Neural cell (in vitro differentiated cells): ENCODE data around the gene MUSK. TPM values are rescaled to one million over a fixed set of nuclear protein-coding genes. Genes with fewer than 3 reads are reported as not detected.

ENCODE experiments used
- H2AFZ ChIP-seq: fragments of 200-600, 300-800 bp; sonication (generic), shearing (Covaris generic); 2 replicates; pipeline ENCODE4 v1.6.0; 2014; ENCODE audit warnings: low read depth, mild to moderate bottlenecking, antibody characterized with exemption, low read length, moderate library complexity
- H3F3A ChIP-seq: fragments of 200-600 bp; shearing (Covaris generic); 2 replicates; pipeline ENCODE4 v1.6.1; 2016; ENCODE audit warnings: mild to moderate bottlenecking, moderate library complexity, mixed read lengths, antibody characterized with exemption, low read length; ENCODE audit not compliant: insufficient read depth, poor library complexity, severe bottlenecking
- H3K27ac ChIP-seq: fragments of 200-600, 300-800 bp; sonication (generic), shearing (Covaris generic); 2 replicates; pipeline ENCODE4 v1.5.1; 2014; ENCODE audit warnings: mild to moderate bottlenecking, low read length, moderate library complexity
- H3K27me3 ChIP-seq: fragments of 300-800, 200-600 bp; sonication (generic), shearing (Covaris generic); 2 replicates; pipeline ENCODE4 v1.6.0; 2014; ENCODE audit warnings: mild to moderate bottlenecking, low read depth, low read length, moderate library complexity; ENCODE audit not compliant: insufficient read depth
- H3K36me3 ChIP-seq: fragments of 300-800, 200-600 bp; sonication (generic), shearing (Covaris generic); 2 replicates; pipeline ENCODE4 v1.5.1; 2014; ENCODE audit warnings: mild to moderate bottlenecking, antibody characterized with exemption, low read length, moderate library complexity; ENCODE audit not compliant: insufficient read depth
- H3K4me2 ChIP-seq: fragments of 300-800, 200-600 bp; sonication (generic), shearing (Covaris generic); 2 replicates; pipeline ENCODE4 v1.6.0; 2014; ENCODE audit warnings: mild to moderate bottlenecking, low read length
- H3K4me3 ChIP-seq: fragments of 300-800, 200-600 bp; sonication (generic), shearing (Covaris generic); 2 replicates; pipeline ENCODE4 v1.5.1; 2014; ENCODE audit warnings: mild to moderate bottlenecking, low read length, moderate library complexity
- H3K79me2 ChIP-seq: fragments of 200-600 bp; shearing (Covaris generic); replicated peaks from 2 replicates; pipeline ENCODE4 v1.6.0; 2014; ENCODE audit warnings: mild to moderate bottlenecking, low read length, moderate library complexity; ENCODE audit not compliant: insufficient read depth
- H3K9ac ChIP-seq: fragments of 300-800, 200-600 bp; sonication (generic), shearing (Covaris generic); 2 replicates; pipeline ENCODE4 v1.6.1; 2016; ENCODE audit warnings: mild to moderate bottlenecking, low read length, mixed read lengths
- H3K9me2 ChIP-seq: fragments of 200-600 bp; shearing (Covaris generic); 2 replicates; pipeline ENCODE4 v1.6.1; 2016; ENCODE audit warnings: mild to moderate bottlenecking, low read length, mixed read lengths; ENCODE audit not compliant: insufficient read depth
- H3K9me3 ChIP-seq: fragments of 200-600, 300-800 bp; sonication (generic), shearing (Covaris generic); 2 replicates; pipeline ENCODE4 v1.6.1; 2016; ENCODE audit warnings: mild to moderate bottlenecking, mixed run types, low read length, moderate library complexity, mixed read lengths
- H4K20me1 ChIP-seq: fragments of 200-600 bp; shearing (Covaris generic); 2 replicates; pipeline ENCODE4 v1.6.1; 2016; ENCODE audit warnings: mild to moderate bottlenecking, mixed run types; ENCODE audit not compliant: insufficient read depth
- CTCF ChIP-seq: fragments of 450-650 bp; IDR thresholded peaks from 2 replicates; pipeline ENCODE4 v1.5.1; 2014; ENCODE audit warnings: antibody characterized with exemption, mild to moderate bottlenecking, moderate library complexity; ENCODE audit not compliant: poor library complexity, severe bottlenecking
- EP300 ChIP-seq: fragments of 450-650 bp; conservative IDR thresholded peaks from 2 replicates; pipeline ENCODE4 v1.6.1; 2014; ENCODE audit warnings: antibody characterized with exemption, mild to moderate bottlenecking, moderate library complexity; ENCODE audit not compliant: poor library complexity, severe bottlenecking
- EZH2 ChIP-seq: fragments of 200-600, 300-800 bp; shearing (Covaris generic), sonication (generic); IDR thresholded peaks from 2 replicates; pipeline ENCODE4 v1.6.1; 2014; ENCODE audit warnings: antibody characterized with exemption, low read length, borderline replicate concordance, mild to moderate bottlenecking; ENCODE audit not compliant: insufficient read depth, poor library complexity, severe bottlenecking
- MXI1 ChIP-seq: fragments of 450-650 bp; conservative IDR thresholded peaks from 2 replicates; pipeline ENCODE4 v1.6.1; 2014; ENCODE audit warnings: antibody characterized with exemption, mild to moderate bottlenecking; ENCODE audit not compliant: poor library complexity, severe bottlenecking
- POLR2AphosphoS5 ChIP-seq: IDR thresholded peaks from 2 replicates; pipeline ENCODE4 v1.6.1; 2012
- RAD21 ChIP-seq: fragments of 450-650 bp; conservative IDR thresholded peaks from 2 replicates; pipeline ENCODE4 v1.6.1; 2014; ENCODE audit warnings: antibody characterized with exemption, mild to moderate bottlenecking, moderate library complexity
- REST ChIP-seq: IDR thresholded peaks from 2 replicates; pipeline ENCODE4 v1.6.1; 2012; ENCODE audit warnings: borderline replicate concordance
- SMC3 ChIP-seq: fragments of 450-650 bp; conservative IDR thresholded peaks from 2 replicates; pipeline ENCODE4 v1.6.1; 2014; ENCODE audit warnings: antibody characterized with exemption, mild to moderate bottlenecking, moderate library complexity; ENCODE audit not compliant: poor library complexity
- TAF1 ChIP-seq: IDR thresholded peaks from 2 replicates; pipeline ENCODE4 v1.6.1; 2012; ENCODE audit warnings: low read depth
- polyA plus RNA-seq: library from polyadenylated mRNA; depleted of rRNA; stranded (reverse); fragments of >200 nt; gene quantifications from 2 replicates; pipeline ENCODE4 v1.2.3, GENCODE V29; 2014

MUSK gene
- polyA plus RNA-seq, 1 donor from 2014 or later: not detected

- no peak overlapping the region for H3K4me2 ChIP-seq
These were observed 132.8 kb downstream of the MUSK start for GRCh38 chr9:110801426-110801825.

GRCh38 chr9:110802416-110803035 is 133.9 kb downstream of the MUSK start:
- H3K27ac ChIP-seq: no peak overlapping the region
- no peak overlapping the region for H3K4me3 ChIP-seq
- no peaks in the 10 kb centered on the region for H3K79me2 ChIP-seq
- no peak overlapping the region for H3K9ac ChIP-seq
- no peaks in the 10 kb centered on the region for H3F3A ChIP-seq
- no peak overlapping the region for H3K4me2 ChIP-seq
- TF ChIP-seq RAD21: no peak
- TF ChIP-seq REST: no peak
- TF ChIP-seq POLR2AphosphoS5: no peak
- TF ChIP-seq CTCF: no peak
- no peak for TF ChIP-seq TAF1
- TF ChIP-seq MXI1: no peak
- TF ChIP-seq EZH2: no peak
- TF ChIP-seq SMC3: no peak
- no peak for TF ChIP-seq EP300
- no peaks in the 10 kb centered on the region for H3K9me3 ChIP-seq
- no peaks in the 10 kb centered on the region for H4K20me1 ChIP-seq
- no peaks in the 10 kb centered on the region for H3K36me3 ChIP-seq
- H3K27me3 ChIP-seq: no peaks in the 10 kb centered on the region
- no peak overlapping the region for H2AFZ ChIP-seq
- H3K9me2 ChIP-seq: no peaks in the 10 kb centered on the region

More at GRCh38 chr9:110801426-110801825, 132.8 kb downstream of the MUSK start:
- Histone ChIP-seq H3F3A (no peaks in the 10 kb centered on the region), H2AFZ (no peak overlapping the region), H3K79me2 (no peaks in the 10 kb centered on the region), H3K9me2 (no peaks in the 10 kb centered on the region), H3K4me3 (no peak overlapping the region), H3K9me3 (no peaks in the 10 kb centered on the region), H3K9ac (no peak overlapping the region), H3K27me3 (no peaks in the 10 kb centered on the region), H3K36me3 (no peaks in the 10 kb centered on the region), H3K27ac (no peak overlapping the region), H4K20me1 (no peaks in the 10 kb centered on the region)
- TF ChIP-seq RAD21: no peak
- no peak for TF ChIP-seq MXI1
- TF ChIP-seq EP300: no peak
- TF ChIP-seq TAF1: no peak
- TF ChIP-seq EZH2: no peak
